Endothelial cell of umbilical vein (primary cell): ENCODE measurements around the gene MAML1. TPM values are rescaled to one million over a fixed set of nuclear protein-coding genes. Genes with fewer than 3 reads are reported as not detected.

ENCODE experiments used
- BruUV-seq: library from RNA; stranded (reverse); fragments of 400-500 nt; replicated peaks from 2 replicates; lab custom pipeline; 2021; lab: Mats Ljungman, UMichigan
- CTCF ChIA-PET: fragments of 300-600, 350-600 bp; sonication (Branson Sonifier 250); formaldehyde crosslinking; loops from one replicate; lab custom pipeline; 2021; ENCODE audit warnings: antibody characterized with exemption, inconsistent platforms; lab: Charles Lee
- POLR2A ChIA-PET: fragments of 300-600, 350-600 bp; sonication (Branson Sonifier 250); formaldehyde crosslinking; loops from one replicate; lab custom pipeline; 2021; ENCODE audit warnings: antibody characterized with exemption, inconsistent platforms; lab: Charles Lee
- DNase-seq: peaks from one replicate; pipeline ENCODE4 v3.0.0-alpha.2; 2011; ENCODE audit warnings: low read depth, low spot score
- FAIRE-seq: peaks from 2 replicates; lab custom pipeline; 2011; peaks lifted over from hg19 to GRCh38; lab: Jason Lieb, UNC
- H2AFZ ChIP-seq: 2 replicates; pipeline ENCODE4 v1.6.0; 2012; ENCODE audit warnings: low read depth, low read length, control low read depth, inconsistent platforms
- H3K27ac ChIP-seq: 2 replicates; pipeline ENCODE4 v1.5.1; 2011; ENCODE audit warnings: low read depth, mild to moderate bottlenecking, control low read depth, low read length, moderate library complexity; ENCODE audit not compliant: insufficient read depth
- H3K27me3 ChIP-seq, 2 experiments: 2 replicates each; pipeline versions ENCODE4 v1.6.0 to v1.6.1; 2011; ENCODE audit warnings: low read length in 2 of 2, mixed read lengths in 1 of 2; ENCODE audit not compliant: control insufficient read depth in 2 of 2, insufficient read depth in 2 of 2
- H3K36me3 ChIP-seq, 2 experiments: 2 replicates in 1 of 2; 3 replicates in 1 of 2; pipeline ENCODE4 v1.5.1; 2011; ENCODE audit warnings: low read length in 2 of 2, mild to moderate bottlenecking in 1 of 2, moderate library complexity in 1 of 2; ENCODE audit not compliant: control insufficient read depth in 2 of 2, insufficient read depth in 2 of 2; ENCODE audit errors: extremely low read depth in 1 of 2
- H3K4me1 ChIP-seq: 3 replicates; pipeline ENCODE4 v1.5.1; 2011; ENCODE audit warnings: mild to moderate bottlenecking, low read length; ENCODE audit not compliant: control insufficient read depth, insufficient read depth; ENCODE audit errors: extremely low read depth
- H3K4me2 ChIP-seq: 2 replicates; pipeline ENCODE4 v1.6.1; 2011; ENCODE audit warnings: low read length, control low read depth, mixed read lengths; ENCODE audit not compliant: insufficient read depth
- H3K4me3 ChIP-seq, 3 experiments: fragments of 200-600 bp in 1 of 3; sonication (generic), shearing (Covaris generic) in 1 of 3; replicated peaks in 1 of 3; 2 replicates each; pipeline ENCODE4 v1.5.1; 2011 to 2016; ENCODE audit warnings: control low read depth in 3 of 3, low read length in 3 of 3, mild to moderate bottlenecking in 2 of 3, inconsistent platforms in 1 of 3, low read depth in 1 of 3, moderate library complexity in 1 of 3; ENCODE audit not compliant: insufficient read depth in 1 of 3
- H3K79me2 ChIP-seq: 2 replicates; pipeline ENCODE4 v1.6.0; 2012; ENCODE audit warnings: low read length, inconsistent platforms; ENCODE audit not compliant: control insufficient read depth, insufficient read depth
- H3K9ac ChIP-seq: replicated peaks from 2 replicates; pipeline ENCODE3; 2011; ENCODE audit warnings: low read length, control low read depth; ENCODE audit not compliant: insufficient read depth; ENCODE audit errors: extremely low read depth
- H3K9me1 ChIP-seq: replicated peaks from 3 replicates; pipeline ENCODE4 v1.6.0; 2011; ENCODE audit warnings: mild to moderate bottlenecking, low read length; ENCODE audit not compliant: control insufficient read depth, insufficient read depth; ENCODE audit errors: extremely low read depth
- H3K9me3 ChIP-seq: replicated peaks from 2 replicates; pipeline ENCODE4 v1.5.1; 2012; ENCODE audit warnings: low read length, inconsistent platforms; ENCODE audit not compliant: control insufficient read depth, insufficient read depth
- H4K20me1 ChIP-seq: replicated peaks from 2 replicates; pipeline ENCODE3; 2011; ENCODE audit warnings: mild to moderate bottlenecking, low read length; ENCODE audit not compliant: control insufficient read depth, insufficient read depth; ENCODE audit errors: extremely low read depth
- EZH2 ChIP-seq: IDR thresholded peaks from 2 replicates; pipeline ENCODE4 v1.6.1; 2012; ENCODE audit warnings: borderline replicate concordance, low read depth, mild to moderate bottlenecking, moderate library complexity, low read length, inconsistent platforms; ENCODE audit not compliant: severe bottlenecking
- FOS ChIP-seq: IDR thresholded peaks from 2 replicates; pipeline ENCODE4 v1.6.1; 2011; ENCODE audit warnings: mild to moderate bottlenecking, low read length, moderate library complexity, borderline replicate concordance; ENCODE audit not compliant: insufficient read depth
- GATA2 ChIP-seq: IDR thresholded peaks from 2 replicates; pipeline ENCODE4 v1.7.0; 2011; ENCODE audit warnings: low read depth, mild to moderate bottlenecking, moderate library complexity, mixed read lengths, low read length; ENCODE audit not compliant: insufficient read length, insufficient read depth
- JUN ChIP-seq: IDR thresholded peaks from 2 replicates; pipeline ENCODE4 v1.6.1; 2011; ENCODE audit warnings: borderline replicate concordance, low read depth; ENCODE audit not compliant: insufficient read length, insufficient read depth
- MAX ChIP-seq: IDR thresholded peaks from 2 replicates; pipeline ENCODE4 v1.6.1; 2011; ENCODE audit not compliant: insufficient read depth, insufficient read length
- MYC ChIP-seq: IDR thresholded peaks from one replicate; pipeline ENCODE4 v1.6.1; 2011; ENCODE audit warnings: mild to moderate bottlenecking, low read depth, low read length
- POLR2A ChIP-seq: IDR thresholded peaks from 2 replicates; pipeline ENCODE4 v1.6.1; 2012; ENCODE audit warnings: low read depth, mild to moderate bottlenecking, control low read depth, low read length
- dilution Hi-C: fragments of 300-500 bp; cut with MboI; formaldehyde crosslinking; loops from one replicate; pipeline ENCODE4 v1.15.0; 2019; ENCODE audit warnings: low sequenced_read_pairs; ENCODE audit not compliant: extremely low pct_ligation_motif_present
- intact Hi-C: fragments of 100-400 bp; cut with micrococcal nuclease; formaldehyde crosslinking; loops from one replicate; pipeline ENCODE4 v1.10.0; 2022
- polyA plus RNA-seq, 4 experiments: library from polyadenylated mRNA; depleted of rRNA in 3 of 4; stranded (reverse) in 3 of 4; unstranded in 1 of 4; fragments of >200 nt; gene quantifications; 2 replicates each; pipeline versions ENCODE4 v1.2.1 to v1.2.3, GENCODE V29; 2011 to 2012; ENCODE audit warnings: missing spikeins in 1 of 4
- total RNA-seq: library from RNA; stranded (reverse); gene quantifications from 2 replicates; pipeline ENCODE4 v1.2.3, GENCODE V29; 2021
- TF ChIP-seq, protein P1 (sequence below), 2 donors: IDR thresholded peaks; 1 replicate in 1 of 2; 2 replicates in 1 of 2; pipeline ENCODE4 v1.5.1; 2011; ENCODE audit warnings: low read length in 2 of 2, mild to moderate bottlenecking in 2 of 2, moderate library complexity in 2 of 2, control low read depth in 1 of 2, inconsistent platforms in 1 of 2, low read depth in 1 of 2; ENCODE audit not compliant: insufficient read depth in 1 of 2; ENCODE audit errors: extremely low read depth in 1 of 2

The MAML1 gene
- total and polyA plus RNA-seq, 2 donors (not counting 3 experiments of a cell fraction or from before 2014, with no cell fraction given), result 12.4 to 29.0 TPM

- Histone ChIP-seq H3K4me2 (no peak overlapping the region), H3K27ac (no peak overlapping the region), H3K4me3 (no peak overlapping the region), H3K9ac (no peak overlapping the region), H3K27me3 (no peaks in the 10 kb centered on the region), H2AFZ (no peak overlapping the region), H4K20me1 (no peaks in the 10 kb centered on the region), H3K9me3 (no peaks in the 10 kb centered on the region), H3K9me1 (no peaks in the 10 kb centered on the region), H3K79me2 (no peaks in the 10 kb centered on the region), H3K4me1 (peaks cover 14% of the 10 kb centered on the region), H3K36me3 (peaks cover 6 to 28% of the 10 kb centered on the region in 2 experiments)
- DNase-seq (no peak), FAIRE-seq (no peak)
- CTCF ChIA-PET, result interaction anchor here (0.8 to 4.8 kb wide), 4 partner anchors 9 to 20 kb away, joined by 3 to 22 read pairs (median 6); partner anchors contain the start of gene LTC4S
- intact Hi-C loops, result no loop called here
- dilution Hi-C loops, result no loop called here
- POLR2A ChIA-PET, result no interaction called here
- TF ChIP-seq MYC (no peak), FOS (no peak), MAX (no peak), POLR2A (no peak), GATA2 (no peak), JUN (no peak), EZH2 (no peak)
- TF ChIP-seq, protein P1, sequence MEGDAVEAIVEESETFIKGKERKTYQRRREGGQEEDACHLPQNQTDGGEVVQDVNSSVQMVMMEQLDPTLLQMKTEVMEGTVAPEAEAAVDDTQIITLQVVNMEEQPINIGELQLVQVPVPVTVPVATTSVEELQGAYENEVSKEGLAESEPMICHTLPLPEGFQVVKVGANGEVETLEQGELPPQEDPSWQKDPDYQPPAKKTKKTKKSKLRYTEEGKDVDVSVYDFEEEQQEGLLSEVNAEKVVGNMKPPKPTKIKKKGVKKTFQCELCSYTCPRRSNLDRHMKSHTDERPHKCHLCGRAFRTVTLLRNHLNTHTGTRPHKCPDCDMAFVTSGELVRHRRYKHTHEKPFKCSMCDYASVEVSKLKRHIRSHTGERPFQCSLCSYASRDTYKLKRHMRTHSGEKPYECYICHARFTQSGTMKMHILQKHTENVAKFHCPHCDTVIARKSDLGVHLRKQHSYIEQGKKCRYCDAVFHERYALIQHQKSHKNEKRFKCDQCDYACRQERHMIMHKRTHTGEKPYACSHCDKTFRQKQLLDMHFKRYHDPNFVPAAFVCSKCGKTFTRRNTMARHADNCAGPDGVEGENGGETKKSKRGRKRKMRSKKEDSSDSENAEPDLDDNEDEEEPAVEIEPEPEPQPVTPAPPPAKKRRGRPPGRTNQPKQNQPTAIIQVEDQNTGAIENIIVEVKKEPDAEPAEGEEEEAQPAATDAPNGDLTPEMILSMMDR (IDR thresholded peaks at IDR 0.05; ENCODE audit: extremely low read depth in 1 of 2, insufficient read depth in 1 of 2, low read depth in 1 of 2, low read length in 2 of 2), result no peak
- TSS peak; percentile 20 for BruUV-seq
Observed at GRCh38 chr5:179776411-179776938, 43.9 kb downstream of the MAML1 start.
